ENCODE measurements around the gene NUP37. TPM values are rescaled to one million over a fixed set of nuclear protein-coding genes. Genes with fewer than 3 reads are reported as not detected.

Gene NUP37
- polyA plus RNA-seq, 3 donors, result 11.1 to 23.0 (median 20.9) TPM

GRCh38 chr12:102033991-102034745 is 85.7 kb downstream of the NUP37 start:
- Histone ChIP-seq H3K79me2 (ENCODE audit: insufficient read depth, low read length) (no peaks in the 10 kb centered on the region), H3K36me3 (replicated peaks in 1 of 2; ENCODE audit: control insufficient read depth in 1 of 2, insufficient read depth in 2 of 2, low read length in 2 of 2) (peaks cover 64 to 86% of the 10 kb centered on the region in 2 donors), H3K4me1 (ENCODE audit: control insufficient read depth in 1 of 2, insufficient read depth in 2 of 2, low read length in 2 of 2) (no peaks in the 10 kb centered on the region), H4K20me1 (ENCODE audit: insufficient read depth, low read length) (no peaks in the 10 kb centered on the region), H3K27me3 (ENCODE audit: control insufficient read depth in 2 of 2, insufficient read depth in 2 of 2, low read length in 2 of 2) (no peaks in the 10 kb centered on the region), H3K4me2 (replicated peaks; ENCODE audit: extremely low read depth, low read length, poor library complexity, severe bottlenecking) (no peak overlapping the region), H2AFZ (ENCODE audit: insufficient read depth, low read depth, low read length, poor library complexity, severe bottlenecking) (no peak overlapping the region), H3K4me3 (replicated peaks in 1 of 3; ENCODE audit: low read depth in 2 of 3, low read length in 3 of 3) (no peak overlapping the region), H3K9me3 (replicated peaks in 1 of 2; ENCODE audit: control insufficient read depth in 1 of 2, insufficient read depth in 1 of 2, low read length in 2 of 2) (no peaks in the 10 kb centered on the region), H3K27ac (ENCODE audit: low read depth in 1 of 2, low read length in 2 of 2) (no peak overlapping the region), H3K9ac (ENCODE audit: insufficient read depth, low read length, poor library complexity, severe bottlenecking) (no peak overlapping the region)
- no peak for TF ChIP-seq CTCF (IDR thresholded peaks at IDR 0.05)
- Mint-ChIP-seq H3K36me3 (peaks cover 60 to 65% of the 10 kb centered on the region in 2 donors), H3K27ac (no peak overlapping the region), H3K4me1 (no peaks in the 10 kb centered on the region), H3K27me3 (ENCODE audit: low read depth in 3 of 3) (no peaks in the 10 kb centered on the region), H3K9me3 (no peaks in the 10 kb centered on the region), H3K4me3 (no peak overlapping the region)
- intact Hi-C loops (cut with micrococcal nuclease), result no loop called here
- no CpG with 5 or more reads among the region's 3 CpGs for WGBS (ENCODE audit: insufficient coverage)
- DNase-seq, result no peak

- no peak for TF ChIP-seq CTCF (IDR thresholded peaks at IDR 0.05)
- H3K27me3 ChIP-seq (ENCODE audit: control insufficient read depth in 2 of 2, insufficient read depth in 2 of 2, low read length in 2 of 2), result no peaks in the 10 kb centered on the region
- no peaks in the 10 kb centered on the region for H4K20me1 ChIP-seq (ENCODE audit: insufficient read depth, low read length)
- no peak overlapping the region for H3K27ac Mint-ChIP-seq
- no peak overlapping the region for H3K27ac ChIP-seq (ENCODE audit: low read depth in 1 of 2, low read length in 2 of 2)
- H3K79me2 ChIP-seq (ENCODE audit: insufficient read depth, low read length), result no peaks in the 10 kb centered on the region
- peaks cover 44 to 70% of the 10 kb centered on the region in 2 donors for H3K36me3 ChIP-seq (replicated peaks in 1 of 2; ENCODE audit: control insufficient read depth in 1 of 2, insufficient read depth in 2 of 2, low read length in 2 of 2)
- intact Hi-C loops (cut with micrococcal nuclease), result no loop called here
- H2AFZ ChIP-seq (ENCODE audit: insufficient read depth, low read depth, low read length, poor library complexity, severe bottlenecking), result no peak overlapping the region
- peaks cover 48 to 51% of the 10 kb centered on the region in 2 donors for H3K36me3 Mint-ChIP-seq
- no peak overlapping the region for H3K4me3 Mint-ChIP-seq
- no peak overlapping the region for H3K9ac ChIP-seq (ENCODE audit: insufficient read depth, low read length, poor library complexity, severe bottlenecking)
- DNase-seq, result no peak
- H3K4me3 ChIP-seq (replicated peaks in 1 of 3; ENCODE audit: low read depth in 2 of 3, low read length in 3 of 3), result no peak overlapping the region
- no peaks in the 10 kb centered on the region for H3K27me3 Mint-ChIP-seq (ENCODE audit: low read depth in 3 of 3)
- no peaks in the 10 kb centered on the region for H3K4me1 Mint-ChIP-seq
- H3K9me3 Mint-ChIP-seq, result no peaks in the 10 kb centered on the region
- H3K4me2 ChIP-seq (replicated peaks; ENCODE audit: extremely low read depth, low read length, poor library complexity, severe bottlenecking), result no peak overlapping the region
- H3K4me1 ChIP-seq (ENCODE audit: control insufficient read depth in 1 of 2, insufficient read depth in 2 of 2, low read length in 2 of 2), result no peaks in the 10 kb centered on the region
- H3K9me3 ChIP-seq (replicated peaks in 1 of 2; ENCODE audit: control insufficient read depth in 1 of 2, insufficient read depth in 1 of 2, low read length in 2 of 2), result no peaks in the 10 kb centered on the region
These were observed 88.1 kb downstream of the NUP37 start for GRCh38 chr12:102031852-102032251.
